ENCODE data around the gene MAPK14.

The MAPK14 gene

DNA sequence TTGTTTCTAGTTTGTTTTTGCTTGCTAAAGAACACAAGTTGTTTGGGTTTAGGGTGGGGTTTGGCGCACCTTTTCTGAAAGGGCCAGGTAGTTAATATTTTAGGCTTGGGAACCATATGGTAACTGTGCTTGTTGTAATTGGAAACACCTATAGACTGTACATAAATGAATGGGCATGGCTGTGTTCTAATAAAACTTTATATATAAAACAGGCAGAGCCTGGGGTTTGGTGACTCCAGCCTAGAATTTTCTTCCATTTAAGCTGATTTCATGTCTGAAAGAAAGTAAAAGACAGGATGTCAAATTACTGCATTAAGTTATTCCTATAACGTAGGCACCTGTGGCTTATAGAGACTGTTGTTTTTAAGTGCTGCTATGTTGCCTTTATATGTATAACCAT is 66.6 kb downstream of the MAPK14 start:
- Mint-ChIP-seq H3K27ac (no peak overlapping the region), H3K27me3 (ENCODE audit: low read depth) (no peaks in the 10 kb centered on the region), H3K4me1 (ENCODE audit: low read depth) (peaks cover 18% of the 10 kb centered on the region), H3K36me3 (ENCODE audit: low read depth) (peaks cover 15% of the 10 kb centered on the region), H3K9me3 (no peaks in the 10 kb centered on the region), H3K4me3 (no peak overlapping the region)

DNA sequence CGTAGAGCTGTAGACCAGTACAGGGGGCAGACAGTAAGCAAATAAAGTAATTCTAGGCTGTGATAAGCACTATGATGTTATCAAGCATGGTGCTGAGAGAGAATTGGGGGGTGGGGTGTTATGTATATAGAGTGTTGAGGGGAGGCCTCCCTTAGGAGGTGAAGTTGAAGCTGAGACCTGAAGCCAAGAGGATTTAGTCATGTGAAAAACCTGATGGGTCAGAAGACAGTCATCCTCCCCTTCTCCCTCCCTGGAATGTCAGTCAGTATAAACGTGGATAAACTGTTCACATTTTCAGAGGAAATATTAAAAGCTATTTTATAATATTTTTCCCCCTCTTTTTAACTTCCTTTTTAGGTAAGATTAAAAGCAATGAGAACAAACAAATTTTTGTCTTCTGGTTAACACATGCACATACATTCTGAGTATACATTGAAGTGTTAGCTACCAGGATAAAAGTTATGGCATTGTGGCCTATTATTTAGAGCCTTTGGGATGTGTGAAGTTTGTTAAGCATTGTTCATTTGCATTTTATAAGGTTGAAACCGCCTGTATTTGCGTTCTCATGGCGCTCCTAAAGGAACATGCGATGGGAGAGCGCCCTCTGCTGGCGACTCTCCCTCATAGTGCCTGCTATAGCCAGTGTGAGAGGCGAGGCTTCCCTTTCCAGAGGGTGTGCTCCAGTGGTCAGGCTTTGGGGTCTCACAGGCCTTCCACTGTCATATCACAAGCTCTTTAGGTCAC is 67.3 kb downstream of the MAPK14 start:
- Mint-ChIP-seq H3K27ac (no peak overlapping the region), H3K36me3 (ENCODE audit: low read depth) (peaks cover 13% of the 10 kb centered on the region), H3K4me3 (no peak overlapping the region), H3K9me3 (no peaks in the 10 kb centered on the region), H3K4me1 (ENCODE audit: low read depth) (peaks cover 25% of the 10 kb centered on the region), H3K27me3 (ENCODE audit: low read depth) (no peaks in the 10 kb centered on the region)

DNA sequence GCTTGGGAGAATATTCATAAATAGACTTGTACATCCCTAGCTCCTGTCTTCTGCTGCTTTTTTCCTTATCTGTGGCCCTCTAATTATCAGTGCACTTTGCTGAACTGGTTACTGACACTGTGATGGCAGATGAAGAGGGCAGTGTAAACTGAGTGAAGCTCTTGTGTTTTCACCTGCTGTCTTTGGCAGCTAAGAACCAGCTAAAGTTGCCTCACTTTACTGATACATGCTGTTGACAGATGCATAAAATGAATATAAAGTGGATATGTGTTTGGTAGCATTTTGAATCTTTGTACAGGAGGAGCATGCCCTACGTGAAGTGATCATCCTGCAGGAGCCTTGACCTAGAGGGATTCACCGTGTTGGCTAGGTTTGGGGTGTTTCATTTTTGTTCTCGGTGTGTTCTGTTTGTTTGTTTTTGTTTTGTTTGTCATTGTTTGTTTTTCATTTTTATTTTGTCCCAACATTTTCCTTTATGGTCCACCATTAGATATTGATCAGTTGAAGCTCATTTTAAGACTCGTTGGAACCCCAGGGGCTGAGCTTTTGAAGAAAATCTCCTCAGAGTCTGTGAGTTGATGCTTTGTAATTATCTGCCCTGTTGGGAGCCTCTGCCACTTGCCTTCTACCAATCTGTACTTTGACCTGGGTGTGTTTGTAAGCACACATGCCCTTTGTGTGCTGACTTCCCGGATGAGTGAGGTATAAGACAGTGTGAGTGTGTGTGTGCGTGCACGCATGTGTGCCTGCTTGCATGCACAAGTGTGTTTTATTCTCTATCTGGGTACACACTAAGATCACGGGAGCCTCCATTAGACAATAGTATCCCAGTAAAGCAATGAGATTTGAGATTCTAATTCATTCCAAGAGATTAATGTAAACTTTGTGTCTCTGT is 68.1 kb downstream of the MAPK14 start:
- Mint-ChIP-seq H3K9me3 (no peaks in the 10 kb centered on the region), H3K27ac (no peak overlapping the region), H3K36me3 (ENCODE audit: low read depth) (peaks cover 13% of the 10 kb centered on the region), H3K4me3 (no peak overlapping the region), H3K4me1 (ENCODE audit: low read depth) (peaks cover 30% of the 10 kb centered on the region), H3K27me3 (ENCODE audit: low read depth) (no peaks in the 10 kb centered on the region)

GRCh38 chr6:36098253-36098919 is 70.8 kb downstream of the MAPK14 start:
- H3K9me3 Mint-ChIP-seq, result no peaks in the 10 kb centered on the region
- peaks cover 30% of the 10 kb centered on the region for H3K4me1 Mint-ChIP-seq (ENCODE audit: low read depth)
- peaks cover 15% of the 10 kb centered on the region for H3K36me3 Mint-ChIP-seq (ENCODE audit: low read depth)
- H3K4me3 Mint-ChIP-seq, result no peak overlapping the region
- H3K27me3 Mint-ChIP-seq (ENCODE audit: low read depth), result no peaks in the 10 kb centered on the region
- H3K27ac Mint-ChIP-seq, result no peak overlapping the region

DNA sequence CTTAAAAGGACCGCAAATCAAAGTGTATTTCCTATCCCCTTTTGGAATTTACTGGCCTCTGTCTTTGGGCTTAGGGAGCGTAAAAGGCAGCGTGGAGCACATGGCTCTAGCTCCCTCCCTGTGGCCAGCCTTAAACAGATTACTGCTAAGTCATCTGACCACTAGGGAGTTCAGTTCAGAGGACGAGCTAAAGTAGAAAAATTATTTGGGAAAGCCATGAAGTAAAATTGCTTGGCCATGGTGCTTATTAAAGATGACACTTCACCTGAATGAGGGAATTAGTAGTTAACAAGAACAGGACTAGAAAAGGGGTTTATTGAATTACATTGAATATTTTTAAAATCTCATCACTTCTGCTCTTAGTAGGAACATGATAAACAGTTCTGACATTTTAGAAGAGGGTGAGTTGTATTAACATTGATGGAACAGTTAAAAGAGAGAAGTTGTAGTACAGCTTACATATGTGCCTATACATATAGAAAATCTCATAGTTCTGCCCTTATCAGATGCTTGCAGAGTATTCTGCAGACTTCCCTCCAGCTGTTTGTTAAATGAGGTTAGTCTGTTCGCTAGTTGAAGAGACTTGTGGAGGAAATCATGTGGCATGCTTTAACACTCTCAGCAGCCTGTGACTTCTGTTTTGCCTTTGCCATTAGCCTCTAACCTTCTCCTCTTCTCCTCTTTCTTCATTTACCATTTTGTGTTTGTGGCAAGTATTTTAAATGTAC is 71.5 kb downstream of the MAPK14 start:
- Mint-ChIP-seq H3K9me3 (no peaks in the 10 kb centered on the region), H3K36me3 (ENCODE audit: low read depth) (peaks cover 22% of the 10 kb centered on the region), H3K27ac (no peak overlapping the region), H3K4me3 (no peak overlapping the region), H3K4me1 (ENCODE audit: low read depth) (peaks cover 34% of the 10 kb centered on the region), H3K27me3 (ENCODE audit: low read depth) (no peaks in the 10 kb centered on the region)

- Mint-ChIP-seq H3K9me3 (no peaks in the 10 kb centered on the region), H3K4me1 (ENCODE audit: low read depth) (peaks cover 28% of the 10 kb centered on the region), H3K36me3 (ENCODE audit: low read depth) (peaks cover 23% of the 10 kb centered on the region), H3K27ac (no peak overlapping the region), H3K27me3 (ENCODE audit: low read depth) (no peaks in the 10 kb centered on the region), H3K4me3 (no peak overlapping the region)
Measured at GRCh38 chr6:36099869-36100483, 72.4 kb downstream of the MAPK14 start.

DNA sequence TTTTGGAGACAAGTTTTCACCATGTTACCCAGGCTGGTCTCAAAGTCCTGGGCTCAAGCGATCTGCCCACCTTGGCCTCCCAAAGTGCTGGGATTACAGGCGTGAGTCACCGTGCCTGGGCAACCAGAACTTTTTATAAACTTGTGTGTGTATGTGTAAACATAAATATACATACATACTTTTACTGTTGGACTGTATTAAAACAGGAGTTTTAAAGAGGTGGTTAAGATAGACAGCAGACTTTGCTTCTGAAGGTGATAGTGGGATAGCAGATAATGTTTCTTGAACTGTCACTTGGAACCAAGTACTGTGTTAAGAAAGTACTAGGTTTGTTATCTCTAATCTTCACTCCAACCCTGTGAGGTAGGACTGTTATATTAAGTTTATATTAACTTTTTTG is 74.1 kb downstream of the MAPK14 start:
- no peaks in the 10 kb centered on the region for H3K27me3 Mint-ChIP-seq (ENCODE audit: low read depth)
- H3K27ac Mint-ChIP-seq, result no peak overlapping the region
- H3K36me3 Mint-ChIP-seq (ENCODE audit: low read depth), result peaks cover 22% of the 10 kb centered on the region
- no peak overlapping the region for H3K4me3 Mint-ChIP-seq
- H3K4me1 Mint-ChIP-seq (ENCODE audit: low read depth), result peaks cover 21% of the 10 kb centered on the region
- H3K9me3 Mint-ChIP-seq, result no peaks in the 10 kb centered on the region

DNA sequence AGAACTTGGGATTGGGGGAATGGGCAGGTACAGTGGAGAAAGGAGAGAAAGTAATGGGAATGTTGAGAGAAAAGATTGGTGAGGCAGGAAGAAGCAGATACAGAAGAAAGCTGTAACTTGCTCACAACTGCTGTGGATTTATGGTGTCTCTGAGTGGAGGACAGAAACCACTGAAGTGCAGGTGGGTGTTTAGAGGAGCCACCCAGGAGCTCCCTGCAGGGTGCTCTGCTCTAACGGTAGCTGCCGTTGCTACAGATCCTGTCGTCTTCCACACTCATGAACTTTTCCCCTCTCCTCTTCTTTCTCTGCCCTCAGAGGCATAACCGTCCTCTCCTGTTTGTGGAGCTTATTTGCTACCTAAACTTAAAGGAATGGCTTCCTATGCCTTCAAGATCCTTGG is 75.2 kb downstream of the MAPK14 start:
- Mint-ChIP-seq H3K36me3 (ENCODE audit: low read depth) (peaks cover 29% of the 10 kb centered on the region), H3K4me3 (no peak overlapping the region), H3K27me3 (ENCODE audit: low read depth) (no peaks in the 10 kb centered on the region), H3K9me3 (no peaks in the 10 kb centered on the region), H3K27ac (no peak overlapping the region), H3K4me1 (ENCODE audit: low read depth) (peaks cover 28% of the 10 kb centered on the region)

DNA sequence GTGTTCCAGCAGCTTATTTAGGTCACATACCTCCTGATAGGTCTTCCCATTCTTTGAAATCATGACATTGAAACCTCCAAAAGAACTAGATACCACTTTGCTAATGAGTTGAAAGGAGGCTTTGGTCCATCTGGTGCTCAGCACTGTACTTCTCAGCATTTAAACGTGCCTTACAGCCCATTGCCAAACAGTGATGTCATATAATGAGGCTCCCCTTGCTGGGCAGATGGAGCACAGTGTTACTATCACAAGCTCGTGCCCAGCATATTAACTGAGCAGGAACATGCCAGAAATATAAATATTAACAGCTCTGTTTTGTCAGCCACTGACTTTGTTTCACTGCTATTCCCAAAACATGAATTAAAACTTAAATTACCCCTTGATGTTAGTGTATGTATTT is 77.2 kb downstream of the MAPK14 start:
- Mint-ChIP-seq H3K4me3 (no peak overlapping the region), H3K4me1 (ENCODE audit: low read depth) (peaks cover 35% of the 10 kb centered on the region), H3K9me3 (no peaks in the 10 kb centered on the region), H3K36me3 (ENCODE audit: low read depth) (peaks cover 42% of the 10 kb centered on the region), H3K27ac (no peak overlapping the region), H3K27me3 (ENCODE audit: low read depth) (no peaks in the 10 kb centered on the region)

- Mint-ChIP-seq H3K36me3 (ENCODE audit: low read depth) (peaks cover 35% of the 10 kb centered on the region), H3K27ac (peak overlapping the region; percentile 81), H3K27me3 (ENCODE audit: low read depth) (no peaks in the 10 kb centered on the region), H3K9me3 (no peaks in the 10 kb centered on the region), H3K4me1 (ENCODE audit: low read depth) (peaks cover 40% of the 10 kb centered on the region), H3K4me3 (no peak overlapping the region)
Measured at GRCh38 chr6:36109092-36109491, 81.5 kb downstream of the MAPK14 start.

GRCh38 chr6:36110050-36110449 is 82.4 kb downstream of the MAPK14 start:
- H3K36me3 Mint-ChIP-seq (ENCODE audit: low read depth), result peaks cover 39% of the 10 kb centered on the region

DNA sequence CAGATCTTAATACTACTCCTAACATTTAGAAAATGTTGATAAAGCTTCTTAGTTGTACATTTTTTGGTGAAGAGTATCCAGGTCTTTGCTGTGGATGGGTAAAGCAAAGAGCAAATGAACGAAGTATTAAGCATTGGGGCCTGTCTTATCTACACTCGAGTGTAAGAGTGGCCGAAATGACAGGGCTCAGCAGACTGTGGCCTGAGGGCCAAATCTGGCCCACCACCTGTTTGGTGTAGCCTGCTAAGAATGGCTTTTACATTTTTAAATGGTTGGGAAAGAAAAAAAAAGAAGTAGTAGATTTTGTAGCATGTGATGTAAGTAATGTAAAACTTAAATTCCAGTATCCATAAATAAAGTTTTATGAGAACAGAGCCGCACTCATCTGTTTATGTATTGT is 83.3 kb downstream of the MAPK14 start:
- no peak overlapping the region for H3K27ac Mint-ChIP-seq
- no peaks in the 10 kb centered on the region for H3K9me3 Mint-ChIP-seq
- H3K36me3 Mint-ChIP-seq (ENCODE audit: low read depth), result peaks cover 40% of the 10 kb centered on the region
- no peak overlapping the region for H3K4me3 Mint-ChIP-seq
- no peaks in the 10 kb centered on the region for H3K27me3 Mint-ChIP-seq (ENCODE audit: low read depth)
- H3K4me1 Mint-ChIP-seq (ENCODE audit: low read depth), result peaks cover 50% of the 10 kb centered on the region

More at GRCh38 chr6:36110050-36110449, 82.4 kb downstream of the MAPK14 start:
- Mint-ChIP-seq H3K27me3 (ENCODE audit: low read depth) (no peaks in the 10 kb centered on the region), H3K4me1 (ENCODE audit: low read depth) (peaks cover 46% of the 10 kb centered on the region), H3K27ac (no peak overlapping the region), H3K9me3 (no peaks in the 10 kb centered on the region), H3K4me3 (no peak overlapping the region)

DNA sequence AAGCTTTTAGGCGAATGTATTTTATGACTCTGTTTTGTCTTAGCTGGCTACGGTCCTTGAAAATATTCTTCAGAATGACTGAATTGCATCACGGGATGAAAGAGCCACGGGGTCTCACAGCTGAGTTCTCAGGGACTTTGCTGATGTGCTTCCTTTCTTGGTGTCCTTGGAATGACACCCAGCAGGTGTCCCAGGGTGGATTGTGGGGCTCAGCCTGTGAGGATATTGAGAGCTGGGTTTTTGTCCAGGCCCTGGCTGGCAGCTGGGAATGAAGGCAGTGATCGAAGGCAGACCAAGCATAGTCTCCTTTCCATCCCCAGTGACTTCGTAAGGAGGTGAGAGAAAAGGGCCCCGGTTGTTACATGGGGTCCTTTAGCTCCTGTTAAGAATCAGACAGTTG is 83.9 kb downstream of the MAPK14 start:
- peaks cover 42% of the 10 kb centered on the region for H3K36me3 Mint-ChIP-seq (ENCODE audit: low read depth)
- peaks cover 56% of the 10 kb centered on the region for H3K4me1 Mint-ChIP-seq (ENCODE audit: low read depth)
- no peak overlapping the region for H3K27ac Mint-ChIP-seq
- no peak overlapping the region for H3K4me3 Mint-ChIP-seq
- no peaks in the 10 kb centered on the region for H3K27me3 Mint-ChIP-seq (ENCODE audit: low read depth)
- H3K9me3 Mint-ChIP-seq, result no peaks in the 10 kb centered on the region

DNA sequence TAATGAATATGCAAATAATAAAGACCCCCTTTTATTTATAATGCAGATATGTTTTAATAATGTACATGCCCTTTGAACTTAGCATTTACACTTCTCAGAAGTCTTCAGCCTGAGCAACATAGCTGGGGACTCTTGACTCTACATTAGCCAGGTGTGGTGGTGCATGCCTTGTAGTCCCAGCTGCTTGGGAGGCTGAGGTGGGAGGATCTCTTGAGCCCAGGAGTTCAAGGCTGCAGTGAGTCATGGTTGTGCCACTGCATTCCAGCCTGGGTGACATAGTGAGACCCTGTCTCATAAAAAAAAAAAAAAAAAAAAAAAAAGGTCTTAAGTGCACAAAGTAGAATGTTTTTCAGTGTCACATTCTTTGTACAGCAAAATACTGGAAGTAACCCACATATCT is 85.4 kb downstream of the MAPK14 start:
- no peak overlapping the region for H3K27ac Mint-ChIP-seq

More for the DNA sequence above, 85.4 kb downstream of the MAPK14 start:
- H3K9me3 Mint-ChIP-seq, result no peaks in the 10 kb centered on the region
- H3K4me3 Mint-ChIP-seq, result no peak overlapping the region
- peaks cover 43% of the 10 kb centered on the region for H3K36me3 Mint-ChIP-seq (ENCODE audit: low read depth)
- peaks cover 60% of the 10 kb centered on the region for H3K4me1 Mint-ChIP-seq (ENCODE audit: low read depth)
- no peaks in the 10 kb centered on the region for H3K27me3 Mint-ChIP-seq (ENCODE audit: low read depth)
